GM12878 (cell line): ENCODE data around the gene SPINK14. TPM values are rescaled to one million over a fixed set of nuclear protein-coding genes. Genes with fewer than 3 reads are reported as not detected.

ENCODE experiments used
- ATAC-seq: fragments of 200-7000 bp; cut with Tn5 transposase; 3 replicates; pipeline ENCODE4 v1.9.1; 2020; ENCODE audit warnings: mild to moderate bottlenecking, moderate library complexity
- BruUV-seq: library from RNA; stranded (reverse); fragments of 400-500 nt; replicated peaks from 2 replicates; lab custom pipeline; 2021; lab: Mats Ljungman, UMichigan
- CTCF ChIA-PET: fragments of 300-600 bp; sonication (Branson Sonifier 250); formaldehyde crosslinking; extraction: SDS; loops from one replicate; lab custom pipeline; 2021; ENCODE audit warnings: inconsistent platforms; lab: Yijun Ruan, JAX
- POLR2A ChIA-PET: fragments of 350-600 bp; formaldehyde crosslinking; extraction: SDS; loops from one replicate; lab custom pipeline; 2021; ENCODE audit warnings: inconsistent platforms; lab: Charles Lee
- RAD21 ChIA-PET: fragments of 300-600 bp; sonication (Branson Sonifier 250); formaldehyde crosslinking; loops from one replicate; lab custom pipeline; 2023; ENCODE audit warnings: antibody characterized with exemption; ENCODE audit not compliant: unreplicated experiment; lab: Charles Lee
- SMC1A ChIA-PET: fragments of 300-600 bp; sonication (Branson Sonifier 250); formaldehyde crosslinking; loops from one replicate; lab custom pipeline; 2023; ENCODE audit not compliant: unreplicated experiment, uncharacterized antibody; lab: Charles Lee
- DNase-seq: peaks from one replicate; pipeline ENCODE4 v3.0.0-alpha.2; 2011; ENCODE audit warnings: low read depth, low spot score
- FAIRE-seq: peaks from 3 replicates; lab custom pipeline; 2011; peaks lifted over from hg19 to GRCh38; lab: Jason Lieb, UNC
- H2AFZ ChIP-seq: 2 replicates; pipeline ENCODE4 v1.6.0; 2011; ENCODE audit warnings: low read depth, low read length, control low read depth; ENCODE audit not compliant: control insufficient read depth
- H3K27ac ChIP-seq: 2 replicates; pipeline ENCODE4 v1.5.1; 2011; ENCODE audit warnings: control low read depth; ENCODE audit not compliant: control insufficient read depth, insufficient read depth
- H3K27me3 ChIP-seq, 2 experiments: replicated peaks in 1 of 2; 2 replicates each; pipeline versions ENCODE4 v1.6.0 to v1.6.1; 2011; ENCODE audit warnings: low read length in 1 of 2; ENCODE audit not compliant: control insufficient read depth in 2 of 2, insufficient read depth in 2 of 2
- H3K36me3 ChIP-seq, 2 experiments: 2 replicates each; pipeline ENCODE4 v1.5.1; 2011; ENCODE audit warnings: low read length in 1 of 2; ENCODE audit not compliant: control insufficient read depth in 2 of 2, insufficient read depth in 2 of 2
- H3K4me1 ChIP-seq: 2 replicates; pipeline ENCODE4 v1.6.1; 2011; ENCODE audit warnings: mild to moderate bottlenecking, low read length, moderate library complexity, mixed read lengths; ENCODE audit not compliant: control insufficient read depth, insufficient read depth
- H3K4me2 ChIP-seq: 2 replicates; pipeline ENCODE4 v1.6.0; 2011; ENCODE audit warnings: control low read depth; ENCODE audit not compliant: control insufficient read depth, insufficient read depth
- H3K4me3 ChIP-seq: fragments of 200-600 bp; sonication (generic); 2 replicates; pipeline ENCODE4 v1.5.1; 2016
- H3K79me2 ChIP-seq: 2 replicates; pipeline ENCODE4 v1.6.0; 2011; ENCODE audit warnings: low read length; ENCODE audit not compliant: control insufficient read depth, insufficient read depth
- H3K9ac ChIP-seq: 2 replicates; pipeline ENCODE4 v1.8.0; 2011; ENCODE audit warnings: low read length, control low read depth, mixed read lengths; ENCODE audit not compliant: control insufficient read depth, insufficient read depth
- H3K9me3 ChIP-seq: replicated peaks from 3 replicates; pipeline ENCODE4 v1.5.1; 2011; ENCODE audit warnings: mild to moderate bottlenecking, low read length; ENCODE audit not compliant: control insufficient read depth, insufficient read depth
- H4K20me1 ChIP-seq: 2 replicates; pipeline ENCODE4 v1.6.0; 2011; ENCODE audit not compliant: control insufficient read depth, insufficient read depth
- CHD1 ChIP-seq: IDR thresholded peaks from 2 replicates; pipeline ENCODE4 v1.6.1; 2012; ENCODE audit warnings: low read depth, low read length, improper control_type of control experiment
- E2F8 ChIP-seq: fragments of 450-650 bp; IDR thresholded peaks from 2 replicates; pipeline ENCODE4 v1.6.1; 2018; ENCODE audit warnings: mild to moderate bottlenecking, low read depth, moderate library complexity; ENCODE audit not compliant: partially characterized antibody
- EGR1 ChIP-seq, 2 experiments: IDR thresholded peaks; 1 replicate in 1 of 2; 2 replicates in 1 of 2; pipeline ENCODE4 v1.6.1; 2011 to 2012; ENCODE audit warnings: low read depth in 2 of 2, low read length in 2 of 2, borderline replicate concordance in 1 of 2, mild to moderate bottlenecking in 1 of 2, moderate library complexity in 1 of 2
- HDAC6 ChIP-seq: fragments of 200-600 bp; sonication (generic); IDR thresholded peaks from one replicate; pipeline ENCODE4 v1.8.0; 2017; ENCODE audit warnings: antibody characterized with exemption; ENCODE audit not compliant: unreplicated experiment
- HDGF ChIP-seq: fragments of 450-650 bp; IDR thresholded peaks from 2 replicates; pipeline ENCODE4 v1.6.1; 2016; ENCODE audit warnings: antibody characterized with exemption
- IKZF2 ChIP-seq, 2 experiments: fragments of 450-650 bp; IDR thresholded peaks; 2 replicates each; pipeline ENCODE4 v1.6.1; 2017; ENCODE audit warnings: mild to moderate bottlenecking in 2 of 2, moderate library complexity in 2 of 2
- KAT2A ChIP-seq: conservative IDR thresholded peaks from 2 replicates; pipeline ENCODE4 v1.6.1; 2011; ENCODE audit warnings: low read depth, low read length; ENCODE audit not compliant: control insufficient read depth
- KLF5 ChIP-seq: fragments of 450-650 bp; IDR thresholded peaks from 2 replicates; pipeline ENCODE4 v1.6.1; 2014; ENCODE audit warnings: mild to moderate bottlenecking; ENCODE audit not compliant: partially characterized antibody
- MXI1 ChIP-seq: fragments of 150-350 bp; IDR thresholded peaks from 2 replicates; pipeline ENCODE4 v1.6.1; 2011; ENCODE audit warnings: low read depth, mild to moderate bottlenecking, inconsistent platforms, low read length, improper control_type of control experiment
- RAD21 ChIP-seq: IDR thresholded peaks from 2 replicates; pipeline ENCODE4 v1.6.1; 2011; ENCODE audit warnings: mild to moderate bottlenecking, low read depth, low read length, moderate library complexity; ENCODE audit not compliant: insufficient read depth
- WGBS: methylation state at CpG from one replicate; pipeline ENCODE4 v1.1.6; 2016; ENCODE audit warnings: low lambda C conversion rate; ENCODE audit not compliant: insufficient replicate concordance, insufficient coverage; ENCODE audit errors: missing lambda C conversion rate; 5-methylcytosine and 5-hydroxymethylcytosine counted together
- in situ Hi-C: fragments of 300-500 bp; cut with MboI; formaldehyde crosslinking; loops from 9 replicates; pipeline ENCODE4 v1.14.3; 2018; ENCODE audit warnings: mixed read lengths
- intact Hi-C: fragments of 100-400 bp; cut with micrococcal nuclease; formaldehyde crosslinking; loops from one replicate; pipeline ENCODE4 v1.14.2; 2022; ENCODE audit not compliant: unreplicated experiment
- polyA plus RNA-seq, 11 experiments: library from polyadenylated mRNA; depleted of rRNA in 4 of 11; unstranded in 6 of 11; stranded (reverse) in 5 of 11; fragments of >200 nt; fragmentation: Nextera tagmentation in 4 of 11; fragmentation: Illumina TruSeq in 1 of 11; extraction: Ambion mirVana in 4 of 11; extraction: Trizol in 1 of 11; gene quantifications; 1 replicate in 1 of 11; 2 replicates in 10 of 11; pipeline versions ENCODE4 v1.2.1 to v1.2.3, GENCODE V29; 2011 to 2016; ENCODE audit warnings: inconsistent platforms in 2 of 11, missing spikeins in 2 of 11, low read depth in 1 of 11
- total RNA-seq, 4 experiments: library from RNA; depleted of rRNA in 3 of 4; stranded (reverse); fragments of >200 nt in 3 of 4; fragmentation: Illumina TruSeq in 1 of 4; extraction: Trizol in 1 of 4; gene quantifications; 2 replicates each; pipeline versions ENCODE4 v1.2.1 to v1.2.3, GENCODE V29; 2013 to 2021

The SPINK14 gene
- total and polyA plus RNA-seq, 10 of the 15 experiments (the other 5 are each of a cell fraction or from before 2014, with no cell fraction given): not detected

GRCh38 chr5:148202531-148203203, 34.3 kb downstream of the SPINK14 start, which contains the start of gene SPINK6:
SPINK6 (plus strand) TSS chr5:148203042; CDS start chr5:148203097, 55 bp downstream.
- in situ Hi-C loops: no loop called here
- Histone ChIP-seq H3K9ac (no peak within 1 kb of the TSS), H3K4me3 (no peak within 1 kb of the TSS), H3K27ac (no peak within 1 kb of the TSS), H2AFZ (no peak within 1 kb of the TSS), H3K4me1 (no peaks in the 10 kb centered on the region), H3K79me2 (no peaks in the 10 kb centered on the region), H3K36me3 (no peaks in the 10 kb centered on the region), H3K27me3 (no peaks in the 10 kb centered on the region), H3K9me3 (no peaks in the 10 kb centered on the region), H3K4me2 (no peak within 1 kb of the TSS), H4K20me1 (no peaks in the 10 kb centered on the region)
- no peak for TF ChIP-seq IKZF2 (IDR thresholded peaks at IDR 0.05)
- TF ChIP-seq EGR1 (IDR thresholded peaks at IDR 0.05; ENCODE audit: borderline replicate concordance in 1 of 2, low read depth in 2 of 2, low read length in 2 of 2): no peak
- TF ChIP-seq HDGF: no peak
- TF ChIP-seq KLF5: no peak
- TF ChIP-seq HDAC6: no peak
- TF ChIP-seq CHD1: no peak
- RAD21 ChIA-PET: no interaction called here
- DNase-seq (no peak), FAIRE-seq (no peak), ATAC-seq (no peak)
- SMC1A ChIA-PET: no interaction called here
- POLR2A ChIA-PET: no interaction called here
- intact Hi-C loops: no loop called here
- CTCF ChIA-PET: no interaction called here
- WGBS: 75% methylated on average over 2 of the region's 2 CpGs
- BruUV-seq: no TSS peak

- H3K9me3 ChIP-seq: no peaks in the 10 kb centered on the region
- RAD21 ChIA-PET: no interaction called here
- DNase-seq: no peak
- intact Hi-C loops: no loop called here
- no peaks in the 10 kb centered on the region for H3K36me3 ChIP-seq
- CTCF ChIA-PET: no interaction called here
- no peak overlapping the region for H3K9ac ChIP-seq
- no peak for ATAC-seq
- SMC1A ChIA-PET: no interaction called here
- POLR2A ChIA-PET: no interaction called here
- no peaks in the 10 kb centered on the region for H4K20me1 ChIP-seq
- H3K4me1 ChIP-seq: no peaks in the 10 kb centered on the region
- in situ Hi-C loops: no loop called here
- TF ChIP-seq E2F8 (no peak), MXI1 (no peak), KAT2A (no peak), RAD21 (no peak)
- no peak overlapping the region for H2AFZ ChIP-seq
- no peaks in the 10 kb centered on the region for H3K79me2 ChIP-seq
- H3K4me3 ChIP-seq: no peak overlapping the region
- H3K4me2 ChIP-seq: no peak overlapping the region
- FAIRE-seq: no peak
- BruUV-seq: no TSS peak
- no peaks in the 10 kb centered on the region for H3K27me3 ChIP-seq
- 8% methylated on average over 4 of the region's 4 CpGs for WGBS
- no peak overlapping the region for H3K27ac ChIP-seq
These were observed 36.9 kb downstream of the SPINK14 start for GRCh38 chr5:148205044-148205806.
